ENCODE results near the gene SNAP23.

The SNAP23 gene

DNA sequence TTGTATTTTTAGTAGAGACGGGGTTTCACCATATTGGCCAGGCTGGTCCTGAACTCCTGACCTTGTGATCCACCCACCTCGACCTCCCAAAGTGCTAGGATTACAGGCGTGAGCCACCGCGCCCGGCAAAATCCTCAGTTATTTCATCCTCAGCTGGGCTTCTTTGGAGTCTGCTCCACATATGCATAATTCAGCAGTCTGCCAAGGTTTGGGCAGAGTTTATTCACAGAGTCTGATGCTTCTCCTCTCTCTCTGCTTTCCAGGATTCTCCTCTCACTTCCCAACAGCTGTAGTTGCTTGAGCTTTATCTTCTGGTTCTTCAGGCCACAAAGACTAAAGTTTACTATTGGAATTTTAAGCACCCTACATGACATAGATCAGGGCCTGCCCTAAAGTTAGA, 12.7 kb upstream of the SNAP23 start:
- FAIRE-seq (no peak), DNase-seq (ENCODE audit: insufficient read length, low spot score) (no peak)
- TF ChIP-seq, protein P1, sequence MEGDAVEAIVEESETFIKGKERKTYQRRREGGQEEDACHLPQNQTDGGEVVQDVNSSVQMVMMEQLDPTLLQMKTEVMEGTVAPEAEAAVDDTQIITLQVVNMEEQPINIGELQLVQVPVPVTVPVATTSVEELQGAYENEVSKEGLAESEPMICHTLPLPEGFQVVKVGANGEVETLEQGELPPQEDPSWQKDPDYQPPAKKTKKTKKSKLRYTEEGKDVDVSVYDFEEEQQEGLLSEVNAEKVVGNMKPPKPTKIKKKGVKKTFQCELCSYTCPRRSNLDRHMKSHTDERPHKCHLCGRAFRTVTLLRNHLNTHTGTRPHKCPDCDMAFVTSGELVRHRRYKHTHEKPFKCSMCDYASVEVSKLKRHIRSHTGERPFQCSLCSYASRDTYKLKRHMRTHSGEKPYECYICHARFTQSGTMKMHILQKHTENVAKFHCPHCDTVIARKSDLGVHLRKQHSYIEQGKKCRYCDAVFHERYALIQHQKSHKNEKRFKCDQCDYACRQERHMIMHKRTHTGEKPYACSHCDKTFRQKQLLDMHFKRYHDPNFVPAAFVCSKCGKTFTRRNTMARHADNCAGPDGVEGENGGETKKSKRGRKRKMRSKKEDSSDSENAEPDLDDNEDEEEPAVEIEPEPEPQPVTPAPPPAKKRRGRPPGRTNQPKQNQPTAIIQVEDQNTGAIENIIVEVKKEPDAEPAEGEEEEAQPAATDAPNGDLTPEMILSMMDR (IDR thresholded peaks at IDR 0.05; ENCODE audit: insufficient read depth, missing control alignments) = no peak

DNA sequence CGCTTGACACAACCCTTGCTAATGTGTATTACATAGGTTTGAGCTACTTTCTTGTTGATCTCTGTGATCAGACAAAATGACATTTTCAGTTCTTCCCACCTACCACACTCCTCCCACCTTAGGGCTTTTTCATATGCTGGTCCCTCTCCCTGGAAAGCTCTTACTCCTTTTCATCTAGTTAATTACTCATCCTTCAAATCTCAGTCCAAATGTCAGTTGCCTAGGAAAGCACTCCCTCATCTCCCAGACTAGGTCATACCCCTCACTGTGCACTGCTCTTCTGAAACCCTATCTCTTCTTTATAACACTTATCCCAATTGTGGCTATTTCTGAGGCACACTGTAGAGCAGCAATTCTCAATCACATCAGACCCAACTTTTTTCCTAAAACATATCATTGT, 11.8 kb upstream of the SNAP23 start:
- no peak for DNase-seq (ENCODE audit: insufficient read length, low spot score)
- TF ChIP-seq, protein P1 (IDR thresholded peaks at IDR 0.05; ENCODE audit: insufficient read depth, missing control alignments) = no peak
- no peak for FAIRE-seq

DNA sequence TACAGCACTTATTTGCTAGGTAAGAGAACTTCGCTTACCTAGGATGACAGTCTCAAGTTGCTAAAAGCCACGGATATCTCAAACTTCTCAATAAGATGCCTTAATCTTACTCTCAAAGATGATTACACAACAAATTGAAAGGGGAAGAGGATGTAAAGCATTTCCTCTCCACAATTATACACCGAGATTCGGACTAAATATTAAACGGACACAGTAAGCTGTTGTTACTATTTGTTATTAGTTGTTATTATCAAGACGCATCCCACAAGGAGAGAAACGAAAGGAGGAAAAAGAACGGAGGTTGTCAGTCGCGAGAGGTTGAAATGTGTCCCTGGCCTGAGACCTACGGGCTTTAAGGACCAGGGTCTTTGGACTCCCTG, 5.2 kb upstream of the SNAP23 start:
- no peak for FAIRE-seq
- DNase-seq (ENCODE audit: insufficient read length, low spot score) = no peak
- TF ChIP-seq, protein P1 (IDR thresholded peaks at IDR 0.05; ENCODE audit: insufficient read depth, missing control alignments) = no peak

DNA sequence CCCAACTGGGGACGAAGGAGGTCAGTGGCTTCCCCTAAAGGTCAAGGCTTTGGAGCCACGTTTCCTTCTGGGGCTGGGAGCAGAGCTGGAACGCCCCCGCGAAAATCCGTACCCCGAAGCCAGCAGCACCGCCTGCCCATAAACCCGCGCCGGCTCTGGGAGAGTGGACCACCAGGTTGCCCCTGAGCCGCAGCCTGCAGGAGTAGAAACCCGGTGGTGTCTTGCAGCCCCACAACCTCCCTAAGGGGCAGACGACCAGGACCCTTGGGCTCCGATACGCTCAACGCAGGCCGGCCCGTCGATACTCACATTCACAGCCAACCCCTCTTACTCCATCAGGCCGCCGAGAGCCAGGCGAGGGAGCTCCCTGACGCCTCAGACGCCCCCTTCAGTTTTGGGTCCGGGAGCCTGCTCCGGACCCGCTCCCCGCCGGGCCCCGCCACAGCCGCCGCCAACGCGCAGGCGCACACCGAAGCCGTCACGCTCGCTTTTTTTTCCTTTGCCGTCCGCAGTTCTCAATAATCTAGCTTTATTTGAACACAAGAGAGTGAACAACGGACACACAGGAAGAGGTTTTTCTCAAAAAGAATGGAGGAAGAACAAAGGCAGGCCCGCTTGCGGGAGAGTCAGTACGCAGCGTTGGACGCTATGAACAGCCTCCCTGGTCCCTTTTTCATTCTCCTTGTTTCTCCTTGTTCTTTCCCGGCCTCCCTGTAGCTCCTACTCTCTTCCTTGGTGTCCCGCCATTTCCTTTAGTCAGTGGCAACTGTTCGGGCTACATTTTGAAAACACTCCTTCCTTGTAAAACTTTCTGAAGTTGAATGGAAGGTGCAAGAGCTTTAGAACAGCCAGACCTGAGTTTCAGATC, 4.5 kb upstream of the SNAP23 start, which contains the start of gene ZNF106:
Gene ZNF106 (minus strand): TSS at position 471 of the 868 bp plus-strand sequence. CDS start 18,852 bp downstream, outside the sequence.
- DNase-seq (ENCODE audit: insufficient read length, low spot score) = peak; percentile 88
- TF ChIP-seq, protein P1 (IDR thresholded peaks at IDR 0.05; ENCODE audit: insufficient read depth, missing control alignments) = no peak
- FAIRE-seq = no peak

DNA sequence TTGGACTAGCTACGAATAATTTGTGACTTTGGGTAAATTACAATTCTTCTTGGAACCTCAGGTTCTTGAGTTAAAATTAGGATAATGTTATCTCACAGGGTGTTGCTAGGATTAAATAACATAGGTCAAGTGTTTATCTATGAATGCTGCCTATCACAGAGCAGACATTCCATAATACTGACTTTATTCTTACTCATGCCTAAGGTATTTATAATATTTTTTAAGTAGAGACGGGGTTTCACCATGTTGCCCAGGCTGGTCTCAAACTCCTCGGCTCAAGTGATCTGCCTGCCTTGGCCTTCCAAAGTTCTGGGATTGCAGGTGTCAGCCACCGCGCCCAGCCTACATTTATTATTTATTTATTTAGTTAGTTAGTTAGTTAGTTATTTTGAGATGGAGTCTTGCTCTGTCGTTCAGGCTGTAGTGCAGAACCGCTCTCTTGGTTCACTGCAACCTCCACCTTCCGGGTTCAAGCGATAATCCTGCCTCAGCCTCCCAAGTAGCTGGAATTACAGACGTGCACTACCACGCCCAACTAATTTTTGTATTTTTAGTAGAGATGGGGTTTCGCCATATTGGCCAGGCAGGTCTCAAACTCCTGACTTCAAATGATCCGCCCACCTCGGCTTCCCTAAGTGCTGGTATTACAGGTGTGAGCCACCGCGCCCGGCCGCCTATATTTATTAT, 3.8 kb upstream of the SNAP23 start:
- FAIRE-seq (no peak), DNase-seq (ENCODE audit: insufficient read length, low spot score) (no peak)
- TF ChIP-seq, protein P1 (IDR thresholded peaks at IDR 0.05; ENCODE audit: insufficient read depth, missing control alignments) = no peak

DNA sequence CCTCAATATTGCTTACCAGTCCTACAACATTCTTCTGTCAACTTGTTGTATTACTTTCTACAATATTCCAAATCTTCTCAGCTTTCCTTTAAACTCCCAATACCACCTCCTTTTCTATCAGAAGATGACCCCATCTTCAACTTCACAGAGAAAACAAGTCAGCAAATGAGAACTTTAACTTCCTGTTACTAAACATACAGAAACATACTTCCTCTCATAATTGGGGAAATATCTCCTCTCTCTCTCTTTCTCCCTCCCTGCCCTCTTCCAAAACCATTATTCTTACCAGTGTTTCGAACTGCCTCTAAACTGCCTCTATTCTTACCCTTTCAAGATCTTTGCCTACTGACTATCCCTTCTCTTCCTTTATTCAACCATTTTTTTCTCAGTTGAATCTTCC, 1.8 kb upstream of the SNAP23 start:
- DNase-seq (ENCODE audit: insufficient read length, low spot score) (no peak), FAIRE-seq (no peak)
- TF ChIP-seq, protein P1 (IDR thresholded peaks at IDR 0.05; ENCODE audit: insufficient read depth, missing control alignments) = no peak

DNA sequence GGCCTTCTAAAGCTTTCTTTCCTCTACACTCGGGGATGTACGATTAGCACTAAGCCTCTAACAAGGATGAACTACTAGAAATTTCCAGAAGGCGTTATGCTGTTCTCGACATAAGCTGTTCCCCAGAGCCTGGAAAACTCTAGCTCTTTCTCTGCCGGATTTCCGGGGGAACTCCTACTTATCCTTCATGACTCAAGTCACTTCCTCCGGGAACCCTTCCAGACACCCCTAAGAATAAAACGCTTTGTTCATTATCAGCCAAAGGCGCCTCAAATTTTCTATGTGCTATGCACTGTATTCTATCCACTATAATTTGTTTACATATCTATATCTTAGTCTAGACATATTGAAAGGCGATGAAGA, 455 bp upstream of the SNAP23 start:
- DNase-seq (ENCODE audit: insufficient read length, low spot score) (peak; percentile 31), FAIRE-seq (no peak)
- TF ChIP-seq, protein P1 (IDR thresholded peaks at IDR 0.05; ENCODE audit: insufficient read depth, missing control alignments) = no peak

Data from D721Med (cell line).